H1 (cell line): ENCODE results near the gene MYDGF. TPM values are rescaled to one million over a fixed set of nuclear protein-coding genes. Genes with fewer than 3 reads are reported as not detected.

Experiments
- CTCF ChIA-PET: fragments of 300-600 bp; sonication (Branson Sonifier 250); formaldehyde crosslinking; loops from one replicate; lab custom pipeline; 2021; ENCODE audit not compliant: partially characterized antibody; lab: Charles Lee
- POLR2A ChIA-PET: fragments of 300-600 bp; sonication (Branson Sonifier 250); formaldehyde crosslinking; loops from one replicate; lab custom pipeline; 2021; ENCODE audit warnings: inconsistent platforms; ENCODE audit not compliant: partially characterized antibody; lab: Charles Lee
- DNase-seq, 2 experiments: peaks; one replicate each; pipeline versions ENCODE4 v3.0.0 to v3.0.0-alpha.2; 2010 to 2022; ENCODE audit warnings: low spot score in 2 of 2, low read depth in 1 of 2, mixed read lengths in 1 of 2
- FAIRE-seq: peaks from 2 replicates; lab custom pipeline; 2011; peaks lifted over from hg19 to GRCh38; lab: Jason Lieb, UNC
- H2AFZ ChIP-seq: 2 replicates; pipeline ENCODE4 v1.8.1; 2012; ENCODE audit warnings: low read length, inconsistent platforms
- H2AK5ac ChIP-seq: 2 replicates; pipeline ENCODE4 v1.6.1; 2013; ENCODE audit warnings: low read depth, low read length
- H2BK120ac ChIP-seq: replicated peaks from 2 replicates; pipeline ENCODE3; 2013; ENCODE audit warnings: low read depth, low read length, inconsistent platforms
- H2BK12ac ChIP-seq: 2 replicates; pipeline ENCODE4 v1.6.1; 2013; ENCODE audit warnings: low read depth, low read length
- H2BK15ac ChIP-seq: 2 replicates; pipeline ENCODE4 v1.6.1; 2013; ENCODE audit warnings: low read length
- H2BK20ac ChIP-seq: 2 replicates; pipeline ENCODE4 v1.6.1; 2013; ENCODE audit warnings: low read length
- H2BK5ac ChIP-seq: 2 replicates; pipeline ENCODE4 v1.6.1; 2013; ENCODE audit warnings: low read depth, low read length
- H3K14ac ChIP-seq: 2 replicates; pipeline ENCODE4 v1.6.1; 2013; ENCODE audit warnings: inconsistent platforms; ENCODE audit not compliant: insufficient read length
- H3K18ac ChIP-seq: 2 replicates; pipeline ENCODE4 v1.6.1; 2013; ENCODE audit warnings: low read length; ENCODE audit errors: extremely low read depth
- H3K23ac ChIP-seq: 2 replicates; pipeline ENCODE4 v1.6.1; 2013; ENCODE audit warnings: inconsistent platforms; ENCODE audit not compliant: insufficient read length
- H3K23me2 ChIP-seq: 2 replicates; pipeline ENCODE4 v1.6.1; 2013; ENCODE audit warnings: low read depth, low read length
- H3K27ac ChIP-seq: 2 replicates; pipeline ENCODE4 v1.6.1; 2011; ENCODE audit warnings: low read depth, low read length, inconsistent platforms
- H3K27me3 ChIP-seq, 4 experiments: replicated peaks in 1 of 4; 1 replicate in 1 of 4; 2 replicates in 3 of 4; pipeline versions ENCODE4 v1.6.1 to v1.8.1; 2011 to 2013; ENCODE audit warnings: low read length in 3 of 4, mild to moderate bottlenecking in 3 of 4, inconsistent platforms in 2 of 4, mixed read lengths in 2 of 4, moderate library complexity in 1 of 4; ENCODE audit not compliant: control insufficient read depth in 3 of 4, insufficient read depth in 3 of 4; ENCODE audit errors: extremely low read depth in 1 of 4
- H3K36me3 ChIP-seq, 4 experiments: 2 replicates each; pipeline versions ENCODE4 v1.6.1 to v1.8.1; 2011 to 2013; ENCODE audit warnings: mild to moderate bottlenecking in 4 of 4, low read length in 3 of 4, moderate library complexity in 2 of 4, control low read depth in 1 of 4, inconsistent platforms in 1 of 4; ENCODE audit not compliant: insufficient read depth in 4 of 4, control insufficient read depth in 2 of 4
- H3K4ac ChIP-seq: replicated peaks from 2 replicates; pipeline ENCODE3; 2013; ENCODE audit warnings: low read length, low read depth, mixed read lengths, inconsistent platforms; ENCODE audit not compliant: insufficient read length
- H3K4me1 ChIP-seq, 4 experiments: replicated peaks in 1 of 4; 1 replicate in 1 of 4; 2 replicates in 3 of 4; pipeline versions ENCODE4 v1.6.1 to v1.8.1; 2011 to 2013; ENCODE audit warnings: low read length in 3 of 4, inconsistent platforms in 2 of 4, mixed read lengths in 1 of 4; ENCODE audit not compliant: insufficient read depth in 4 of 4, control insufficient read depth in 3 of 4
- H3K4me2 ChIP-seq, 2 experiments: 2 replicates each; pipeline versions ENCODE4 v1.6.1 to v1.8.1; 2011 to 2013; ENCODE audit warnings: low read depth in 2 of 2, low read length in 2 of 2, control low read depth in 1 of 2, inconsistent platforms in 1 of 2, mild to moderate bottlenecking in 1 of 2; ENCODE audit not compliant: insufficient read depth in 1 of 2
- H3K4me3 ChIP-seq, 4 experiments: fragments of 200-600, 300-600 bp in 1 of 4; sonication (generic), shearing (Covaris generic), sonication (Bioruptor Twin) in 1 of 4; 2 replicates each; pipeline versions ENCODE4 v1.5.1 to v1.8.1; 2011 to 2016; ENCODE audit warnings: low read length in 4 of 4, low read depth in 3 of 4, control low read depth in 2 of 4, inconsistent platforms in 2 of 4, mild to moderate bottlenecking in 2 of 4, mixed read lengths in 1 of 4, moderate library complexity in 1 of 4; ENCODE audit not compliant: insufficient read depth in 2 of 4; ENCODE audit errors: extremely low read depth in 1 of 4
- H3K56ac ChIP-seq: replicated peaks from 2 replicates; pipeline ENCODE3; 2013; ENCODE audit warnings: low read depth, mild to moderate bottlenecking, mixed read lengths, low read length, inconsistent platforms; ENCODE audit not compliant: insufficient read length
- H3K79me1 ChIP-seq: 2 replicates; pipeline ENCODE4 v1.6.1; 2013; ENCODE audit warnings: low read depth, low read length, control low read depth
- H3K79me2 ChIP-seq, 2 experiments: 2 replicates each; pipeline versions ENCODE4 v1.6.1 to v1.8.1; 2012 to 2013; ENCODE audit warnings: low read length in 2 of 2, mild to moderate bottlenecking in 2 of 2, inconsistent platforms in 1 of 2; ENCODE audit not compliant: insufficient read depth in 2 of 2, control insufficient read depth in 1 of 2
- H3K9ac ChIP-seq, 4 experiments: replicated peaks in 1 of 4; 1 replicate in 1 of 4; 2 replicates in 3 of 4; pipeline versions ENCODE4 v1.6.1 to v1.8.1; 2011 to 2013; ENCODE audit warnings: low read depth in 3 of 4, low read length in 3 of 4, control low read depth in 2 of 4, mild to moderate bottlenecking in 2 of 4, moderate library complexity in 2 of 4, inconsistent platforms in 1 of 4; ENCODE audit errors: extremely low read depth in 1 of 4
- H3K9me3 ChIP-seq, 2 experiments: 2 replicates each; pipeline versions ENCODE4 v1.6.1 to v1.8.1; 2012 to 2013; ENCODE audit warnings: mild to moderate bottlenecking in 2 of 2, moderate library complexity in 2 of 2, control low read depth in 1 of 2, inconsistent platforms in 1 of 2, low read depth in 1 of 2, low read length in 1 of 2, mixed read lengths in 1 of 2; ENCODE audit not compliant: insufficient read depth in 2 of 2
- H4K20me1 ChIP-seq, 2 experiments: replicated peaks in 1 of 2; 2 replicates each; pipeline versions ENCODE3 to v1.8.1; 2011 to 2013; ENCODE audit warnings: inconsistent platforms in 2 of 2, low read length in 2 of 2, mild to moderate bottlenecking in 1 of 2; ENCODE audit not compliant: insufficient read depth in 2 of 2, control insufficient read depth in 1 of 2
- H4K5ac ChIP-seq: 2 replicates; pipeline ENCODE4 v1.6.1; 2013; ENCODE audit warnings: low read length, low read depth, mixed read lengths, inconsistent platforms; ENCODE audit not compliant: insufficient read length
- H4K8ac ChIP-seq: 2 replicates; pipeline ENCODE4 v1.8.0; 2013; ENCODE audit warnings: mild to moderate bottlenecking, moderate library complexity, low read length, inconsistent platforms; ENCODE audit not compliant: insufficient read depth; ENCODE audit errors: extremely low read depth
- H4K91ac ChIP-seq: replicated peaks from 2 replicates; pipeline ENCODE3; 2013; ENCODE audit warnings: low read length, mixed read lengths, inconsistent platforms; ENCODE audit not compliant: insufficient read length
- BACH1 ChIP-seq: IDR thresholded peaks from 2 replicates; pipeline ENCODE4 v1.6.1; 2012; ENCODE audit warnings: low read length, improper control_type of control experiment
- GABPA ChIP-seq: IDR thresholded peaks from 2 replicates; pipeline ENCODE4 v1.6.1; 2011; ENCODE audit warnings: mild to moderate bottlenecking, low read length, moderate library complexity, borderline replicate concordance; ENCODE audit not compliant: insufficient read depth
- HDAC6 ChIP-seq: IDR thresholded peaks from one replicate; pipeline ENCODE4 v1.7.1; 2012; ENCODE audit warnings: low read depth, mild to moderate bottlenecking, inconsistent platforms, low read length, moderate library complexity
- RFX5 ChIP-seq: IDR thresholded peaks from 2 replicates; pipeline ENCODE4 v1.6.1; 2011; ENCODE audit warnings: low read depth, low read length, improper control_type of control experiment, borderline replicate concordance
- RNF2 ChIP-seq: fragments of 200-900, 300-1000 bp; sonication (generic); IDR thresholded peaks from 2 replicates; pipeline ENCODE4 v1.7.1; 2016; ENCODE audit warnings: borderline replicate concordance, low read depth, mild to moderate bottlenecking, antibody characterized with exemption, low read length; ENCODE audit not compliant: poor library complexity, severe bottlenecking; ENCODE audit errors: missing control alignments
- SAP30 ChIP-seq: fragments of 300-600 bp; sonication (generic); IDR thresholded peaks from 2 replicates; pipeline ENCODE4 v1.7.1; 2012; ENCODE audit warnings: low read length, moderate library complexity, mild to moderate bottlenecking, inconsistent platforms; ENCODE audit not compliant: insufficient read depth, insufficient replicate concordance
- SP4 ChIP-seq: IDR thresholded peaks from 2 replicates; pipeline ENCODE4 v1.6.1; 2012; ENCODE audit warnings: low read length, inconsistent platforms
- TBP ChIP-seq: IDR thresholded peaks from 2 replicates; pipeline ENCODE4 v1.6.1; 2011; ENCODE audit warnings: low read depth, low read length, improper control_type of control experiment
- WGBS, 2 experiments: shearing (Covaris generic) in 1 of 2; methylation state at CpG; one replicate each; pipeline versions ENCODE4 v1.1.6 to v1.1.7; 2013 to 2015; ENCODE audit warnings: low lambda C conversion rate in 2 of 2, mixed read lengths in 2 of 2, inconsistent platforms in 1 of 2, low coverage in 1 of 2, missing lambda C conversion rate in 1 of 2; ENCODE audit not compliant: insufficient replicate concordance in 2 of 2, insufficient coverage in 1 of 2, insufficient read length in 1 of 2; ENCODE audit errors: extremely low coverage in 1 of 2, missing lambda C conversion rate in 1 of 2; 5-methylcytosine and 5-hydroxymethylcytosine counted together
- polyA plus RNA-seq, 7 experiments: library from polyadenylated mRNA; depleted of rRNA in 3 of 7; stranded (reverse) in 5 of 7; unstranded in 2 of 7; fragments of >200 nt in 5 of 7; fragments of 200-250 nt in 2 of 7; gene quantifications; 1 replicate in 5 of 7; 2 replicates in 1 of 7; 4 replicates in 1 of 7; pipeline versions ENCODE4 v1.2.1 to v1.2.3, GENCODE V29; 2011 to 2013; ENCODE audit warnings: missing spikeins in 2 of 7, mixed read lengths in 2 of 7
- total RNA-seq: library from RNA; stranded (reverse); fragmentation: NEBNext Ultra II Directional; extraction: Animal tissue kit (Norgen Biotek cat#: 25700); gene quantifications from 2 replicates; pipeline ENCODE4 v1.2.1, GENCODE V29; 2021
- TF ChIP-seq, protein P1 (sequence below): IDR thresholded peaks from 2 replicates; pipeline ENCODE4 v1.6.1; 2011; ENCODE audit warnings: low read depth, mild to moderate bottlenecking, low read length; ENCODE audit not compliant: insufficient read depth
- TF ChIP-seq, protein P2 (sequence below): IDR thresholded peaks from 2 replicates; pipeline ENCODE4 v1.6.1; 2011; ENCODE audit warnings: low read length, improper control_type of control experiment

MYDGF gene
- total and polyA plus RNA-seq, 2 of the 8 experiments (the other 6 are each of a cell fraction or from before 2014, with no cell fraction given), result 40.6 to 51.1 TPM

DNA sequence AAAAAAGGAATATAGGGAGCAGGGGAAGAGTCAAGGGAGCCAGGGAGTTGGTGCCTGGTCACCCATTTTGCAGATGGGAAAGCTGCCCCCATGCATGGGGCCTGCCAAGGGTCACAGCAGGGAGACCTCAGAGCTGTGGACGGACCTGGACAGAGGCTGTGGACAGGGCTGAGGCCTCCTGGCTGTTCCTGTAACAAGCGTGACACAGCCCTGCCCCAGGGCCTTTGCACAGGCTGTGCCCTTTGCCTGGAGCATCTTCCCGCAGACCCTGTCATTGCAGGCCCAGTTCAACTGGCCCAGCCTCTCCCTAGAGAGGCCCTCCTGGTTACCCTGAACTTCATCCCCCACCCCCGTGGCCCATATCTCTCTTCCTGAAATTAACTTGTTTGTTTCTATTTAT, 24.4 kb downstream of the MYDGF start:
- FAIRE-seq (no peak), DNase-seq (no peak)
- Histone ChIP-seq H3K18ac (no peak overlapping the region), H3K14ac (no peak overlapping the region), H3K56ac (no peak overlapping the region), H3K9me3 (no peaks in the 10 kb centered on the region), H2BK120ac (no peak overlapping the region), H3K27ac (no peak overlapping the region), H2BK20ac (no peak overlapping the region), H2BK15ac (no peak overlapping the region), H3K79me2 (no peaks in the 10 kb centered on the region), H2AFZ (no peak overlapping the region), H3K4me2 (no peak overlapping the region), H3K23ac (no peak overlapping the region), H2BK5ac (no peak overlapping the region), H4K20me1 (peaks cover 0 to 5% of the 10 kb centered on the region in 2 experiments), H4K8ac (no peak overlapping the region), H3K4me3 (no peak overlapping the region), H3K27me3 (no peaks in the 10 kb centered on the region), H3K23me2 (no peaks in the 10 kb centered on the region), H2AK5ac (no peak overlapping the region), H3K4ac (no peak overlapping the region), H3K4me1 (no peaks in the 10 kb centered on the region; a peak in 1 of 7 replicates), H4K5ac (no peak overlapping the region), H3K36me3 (no peaks in the 10 kb centered on the region), H3K79me1 (peaks cover 2% of the 10 kb centered on the region; the same call in 1 of the 2 replicates), H4K91ac (no peak overlapping the region), H3K9ac (no peak overlapping the region), H2BK12ac (no peak overlapping the region)
- POLR2A ChIA-PET, result interaction anchor here (0.6 to 1.3 kb wide), 2 partner anchors 104 to 307 kb away, joined by 3 read pairs; partner anchors contain the start of gene STAP2
- CTCF ChIA-PET, result interaction anchor here (0.6 to 3.0 kb wide), 8 partner anchors 8 to 122 kb away, joined by 3 to 17 read pairs (median 4); no protein-coding TSS in a partner anchor
- WGBS, 2 experiments, result 88% methylated on average over 4 of the region's 4 CpGs; no CpG with 5 or more reads in 1 of the 2 experiments
- TF ChIP-seq, protein P1, sequence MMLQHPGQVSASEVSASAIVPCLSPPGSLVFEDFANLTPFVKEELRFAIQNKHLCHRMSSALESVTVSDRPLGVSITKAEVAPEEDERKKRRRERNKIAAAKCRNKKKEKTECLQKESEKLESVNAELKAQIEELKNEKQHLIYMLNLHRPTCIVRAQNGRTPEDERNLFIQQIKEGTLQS, result no peak
- no peak for TF ChIP-seq BACH1
- no peak for TF ChIP-seq RFX5
- TF ChIP-seq GABPA, result no peak
- no peak for TF ChIP-seq RNF2
- no peak for TF ChIP-seq HDAC6
- TF ChIP-seq, protein P2, sequence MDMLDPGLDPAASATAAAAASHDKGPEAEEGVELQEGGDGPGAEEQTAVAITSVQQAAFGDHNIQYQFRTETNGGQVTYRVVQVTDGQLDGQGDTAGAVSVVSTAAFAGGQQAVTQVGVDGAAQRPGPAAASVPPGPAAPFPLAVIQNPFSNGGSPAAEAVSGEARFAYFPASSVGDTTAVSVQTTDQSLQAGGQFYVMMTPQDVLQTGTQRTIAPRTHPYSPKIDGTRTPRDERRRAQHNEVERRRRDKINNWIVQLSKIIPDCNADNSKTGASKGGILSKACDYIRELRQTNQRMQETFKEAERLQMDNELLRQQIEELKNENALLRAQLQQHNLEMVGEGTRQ, result no peak
- TF ChIP-seq SP4, result no peak
- TF ChIP-seq SAP30, result no peak
- no peak for TF ChIP-seq TBP
